ENCODE data around the gene IL10RA. TPM values are rescaled to one million over a fixed set of nuclear protein-coding genes. Genes with fewer than 3 reads are reported as not detected.

IL10RA gene
- total and polyA plus RNA-seq, 9 of the 15 experiments (the other 6 are each of a cell fraction or from before 2014, with no cell fraction given), result 0.17 to 17.3 (median 2.9) TPM

- TF ChIP-seq MNT (conservative IDR thresholded peaks at IDR 0.05) (no peak), CHD4 (IDR thresholded peaks at IDR 0.05; ENCODE audit: insufficient read depth, insufficient replicate concordance, low read depth, low read length, poor library complexity, severe bottlenecking) (no peak), EGR1 (conservative IDR thresholded peaks at IDR 0.05) (no peak), RNF219 (CRISPR knock-in tag; IDR thresholded peaks at IDR 0.05) (no peak), ZNF655 (CRISPR knock-in tag; IDR thresholded peaks at IDR 0.05) (no peak), FOXA3 (CRISPR knock-in tag; conservative IDR thresholded peaks at IDR 0.05 in 1 of 2, IDR thresholded peaks at IDR 0.05 in 1 of 2) (no peak), THRB (CRISPR knock-in tag; conservative IDR thresholded peaks at IDR 0.05) (0 out of 2 replicates have a peak, but pooled peaks have one; percentile 41), ZNF263 (CRISPR knock-in tag; IDR thresholded peaks at IDR 0.05; ENCODE audit: borderline replicate concordance) (no peak), SIRT6 (IDR thresholded peaks at IDR 0.05; ENCODE audit: low read depth, low read length) (no peak), ZNF584 (CRISPR knock-in tag; IDR thresholded peaks at IDR 0.05; ENCODE audit: low read depth) (no peak), MECOM (CRISPR knock-in tag; IDR thresholded peaks at IDR 0.05) (no peak), SAP30 (IDR thresholded peaks at IDR 0.05; ENCODE audit: borderline replicate concordance, insufficient read depth, low read depth, low read length, poor library complexity, severe bottlenecking) (no peak), SUPT5H (IDR thresholded peaks at IDR 0.05) (no peak), SRF (CRISPR knock-in tag; IDR thresholded peaks at IDR 0.05) (no peak), HDAC2 (IDR thresholded peaks at IDR 0.05) (no peak), STAT5A (IDR thresholded peaks at IDR 0.05; ENCODE audit: borderline replicate concordance, low read length) (no peak), ELF1 (tag; IDR thresholded peaks at IDR 0.05) (no peak)
These were observed 42.4 kb downstream of the IL10RA start (continued) for GRCh38 chr11:118028626-118029025.
